B cell (primary cell): ENCODE results near the gene CRACR2A. TPM values are rescaled to one million over a fixed set of nuclear protein-coding genes. Genes with fewer than 3 reads are reported as not detected.

ENCODE experiments used
- ATAC-seq: fragments of 200-7000 bp; cut with Tn5 transposase; one replicate; pipeline ENCODE4 v1.10.0; 2021; ENCODE audit warnings: low read depth, mild to moderate bottlenecking, moderate number of reproducible peaks, moderate library complexity
- CTCF ChIA-PET: fragments of 350-600 bp; sonication (Branson Sonifier 250); formaldehyde crosslinking; loops from one replicate; lab custom pipeline; 2021; ENCODE audit warnings: antibody characterized with exemption, inconsistent platforms; lab: Charles Lee
- POLR2A ChIA-PET: fragments of 350-600 bp; sonication (Branson Sonifier 250); formaldehyde crosslinking; loops from one replicate; lab custom pipeline; 2021; ENCODE audit warnings: antibody characterized with exemption; lab: Charles Lee
- DNase-seq: peaks from one replicate; pipeline ENCODE4 v3.0.0; 2013
- H2AFZ ChIP-seq: 2 replicates; pipeline ENCODE4 v1.6.1; 2012; ENCODE audit warnings: mild to moderate bottlenecking, low read depth, low read length; ENCODE audit not compliant: insufficient read depth, poor library complexity, severe bottlenecking
- H3K27ac ChIP-seq, 2 donors: 1 replicate in 1 of 2; 2 replicates in 1 of 2; pipeline ENCODE4 v1.5.1; 2012 to 2013; ENCODE audit warnings: low read length in 2 of 2, mild to moderate bottlenecking in 2 of 2, moderate library complexity in 1 of 2
- H3K27me3 ChIP-seq, 4 experiments: fragments of 200-600 bp in 1 of 4; sonication (generic) in 1 of 4; replicated peaks in 1 of 4; 1 replicate in 2 of 4; 2 replicates in 2 of 4; pipeline versions ENCODE4 v1.6.1 to v1.7.0; 2013 to 2016; ENCODE audit warnings: low read length in 3 of 4, mild to moderate bottlenecking in 2 of 4, mixed read lengths in 1 of 4, moderate library complexity in 1 of 4; ENCODE audit not compliant: insufficient read depth in 4 of 4, control insufficient read depth in 3 of 4; ENCODE audit errors: control extremely low read depth in 1 of 4
- H3K36me3 ChIP-seq, 2 experiments: replicated peaks in 1 of 2; 1 replicate in 1 of 2; 2 replicates in 1 of 2; pipeline versions ENCODE4 v1.6.1 to v1.7.1; 2013; ENCODE audit warnings: low read length in 1 of 2; ENCODE audit not compliant: insufficient read depth in 2 of 2, control insufficient read depth in 1 of 2; ENCODE audit errors: control extremely low read depth in 1 of 2, extremely low read depth in 1 of 2
- H3K4me1 ChIP-seq, 2 donors: fragments of 200-600 bp in 1 of 2; sonication (generic) in 1 of 2; 1 replicate in 1 of 2; 2 replicates in 1 of 2; pipeline versions ENCODE4 v1.5.1 to v1.6.1; 2013 to 2017; ENCODE audit warnings: low read length in 2 of 2; ENCODE audit not compliant: control insufficient read depth in 2 of 2, insufficient read depth in 2 of 2
- H3K4me2 ChIP-seq: replicated peaks from 2 replicates; pipeline ENCODE3; 2012; ENCODE audit warnings: mild to moderate bottlenecking, low read depth, low read length; ENCODE audit not compliant: poor library complexity, severe bottlenecking
- H3K4me3 ChIP-seq, 5 experiments: fragments of 200-600 bp in 1 of 5; sonication (generic) in 1 of 5; 1 replicate in 3 of 5; 2 replicates in 2 of 5; pipeline versions ENCODE4 v1.5.1 to v1.7.0; 2011 to 2016; ENCODE audit warnings: low read length in 4 of 5, mild to moderate bottlenecking in 4 of 5, low read depth in 2 of 5, control low read depth in 1 of 5, moderate library complexity in 1 of 5; ENCODE audit not compliant: insufficient read depth in 1 of 5; ENCODE audit errors: control extremely low read depth in 1 of 5, extremely low read depth in 1 of 5
- H3K79me2 ChIP-seq: fragments of 200-600 bp; sonication (generic); one replicate; pipeline ENCODE4 v1.6.0; 2016; ENCODE audit warnings: low read length; ENCODE audit not compliant: control insufficient read depth, insufficient read depth
- H3K9ac ChIP-seq: fragments of 200-600 bp; sonication (generic); 2 replicates; pipeline ENCODE4 v1.6.1; 2017; ENCODE audit warnings: mild to moderate bottlenecking, low read length, moderate library complexity
- H3K9me3 ChIP-seq, 3 donors: one replicate each; pipeline versions ENCODE4 v1.6.1 to v1.7.1; 2013; ENCODE audit warnings: low read length in 2 of 3; ENCODE audit not compliant: control insufficient read depth in 2 of 3, insufficient read depth in 1 of 3; ENCODE audit errors: control extremely low read depth in 1 of 3
- H4K20me1 ChIP-seq: 2 replicates; pipeline ENCODE4 v1.6.0; 2012; ENCODE audit warnings: mild to moderate bottlenecking, low read length; ENCODE audit not compliant: insufficient read depth, control insufficient read depth, poor library complexity, severe bottlenecking
- H3K27ac Mint-ChIP-seq: one replicate; pipeline ENCODE4 v1.8.0; 2021; ENCODE audit warnings: mixed read lengths
- H3K27me3 Mint-ChIP-seq: one replicate; pipeline ENCODE4 v1.8.0; 2021; ENCODE audit warnings: mixed read lengths
- H3K4me1 Mint-ChIP-seq: one replicate; pipeline ENCODE4 v1.8.0; 2021; ENCODE audit warnings: mixed read lengths
- H3K4me3 Mint-ChIP-seq: one replicate; pipeline ENCODE4 v1.8.0; 2021; ENCODE audit warnings: mixed read lengths
- H3K9me3 Mint-ChIP-seq: one replicate; pipeline ENCODE4 v1.8.0; 2022; ENCODE audit warnings: mixed read lengths; ENCODE audit not compliant: insufficient read depth
- EZH2 ChIP-seq: IDR thresholded peaks from 2 replicates; pipeline ENCODE4 v1.6.1; 2012; ENCODE audit warnings: borderline replicate concordance, low read depth, mild to moderate bottlenecking, moderate library complexity, low read length; ENCODE audit not compliant: insufficient read depth, poor library complexity, severe bottlenecking
- WGBS: methylation state at CpG from one replicate; pipeline ENCODE4 v1.1.5; 2013; ENCODE audit warnings: missing lambda C conversion rate; ENCODE audit not compliant: insufficient coverage; 5-methylcytosine and 5-hydroxymethylcytosine counted together
- intact Hi-C: fragments of 100-400 bp; cut with micrococcal nuclease; formaldehyde crosslinking; loops from one replicate; pipeline ENCODE4 v1.10.0; 2022
- polyA plus RNA-seq: library from polyadenylated mRNA; depleted of rRNA; stranded (reverse); fragments of >200 nt; gene quantifications from 2 replicates; pipeline ENCODE4 v1.2.3, GENCODE V29; 2012
- total RNA-seq, 2 donors: library from RNA; stranded (reverse); fragments of 120-200 nt in 1 of 2; gene quantifications; 1 replicate in 1 of 2; 2 replicates in 1 of 2; pipeline versions ENCODE4 v1.2.3 to v1.2.4, GENCODE V29; 2013 to 2022
- TF ChIP-seq, protein P1 (sequence below): fragments of 200-600 bp; IDR thresholded peaks from one replicate; pipeline ENCODE4 v1.8.0; 2022; ENCODE audit warnings: antibody characterized with exemption, mild to moderate bottlenecking

CRACR2A gene
- total and polyA plus RNA-seq, 2 donors (not counting 1 experiment from before 2014, with no cell fraction given) = 15.2 to 26.1 TPM

DNA sequence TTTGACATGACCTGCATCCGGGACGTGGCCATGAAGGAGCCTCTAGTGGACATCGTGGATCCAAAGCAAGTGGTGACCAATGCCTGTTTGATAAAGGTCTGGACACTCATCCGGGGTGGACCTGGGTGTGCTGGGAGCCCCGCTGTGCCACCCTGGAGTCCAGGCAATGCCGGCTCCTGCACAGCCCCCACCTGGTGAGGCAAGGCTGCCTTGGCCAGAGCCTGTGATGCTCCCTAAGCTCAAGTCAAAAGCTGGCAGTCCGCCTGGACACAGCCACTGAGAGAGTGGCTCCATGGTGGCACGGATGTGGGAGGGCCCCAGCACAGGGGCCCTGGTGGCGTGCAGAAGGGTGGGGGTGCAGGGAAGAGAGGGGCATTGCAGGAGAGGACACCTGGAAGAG, 176.0 kb downstream of the CRACR2A start:
- H3K4me1 ChIP-seq = no peaks in the 10 kb centered on the region
- ChIA-PET POLR2A (no interaction called here), CTCF (no interaction called here)
- Mint-ChIP-seq H3K27ac (no peak overlapping the region), H3K27me3 (peaks cover 22% of the 10 kb centered on the region), H3K4me1 (no peaks in the 10 kb centered on the region), H3K4me3 (no peak overlapping the region), H3K9me3 (no peaks in the 10 kb centered on the region)
- no peak for TF ChIP-seq EZH2
- TF ChIP-seq, protein P1, sequence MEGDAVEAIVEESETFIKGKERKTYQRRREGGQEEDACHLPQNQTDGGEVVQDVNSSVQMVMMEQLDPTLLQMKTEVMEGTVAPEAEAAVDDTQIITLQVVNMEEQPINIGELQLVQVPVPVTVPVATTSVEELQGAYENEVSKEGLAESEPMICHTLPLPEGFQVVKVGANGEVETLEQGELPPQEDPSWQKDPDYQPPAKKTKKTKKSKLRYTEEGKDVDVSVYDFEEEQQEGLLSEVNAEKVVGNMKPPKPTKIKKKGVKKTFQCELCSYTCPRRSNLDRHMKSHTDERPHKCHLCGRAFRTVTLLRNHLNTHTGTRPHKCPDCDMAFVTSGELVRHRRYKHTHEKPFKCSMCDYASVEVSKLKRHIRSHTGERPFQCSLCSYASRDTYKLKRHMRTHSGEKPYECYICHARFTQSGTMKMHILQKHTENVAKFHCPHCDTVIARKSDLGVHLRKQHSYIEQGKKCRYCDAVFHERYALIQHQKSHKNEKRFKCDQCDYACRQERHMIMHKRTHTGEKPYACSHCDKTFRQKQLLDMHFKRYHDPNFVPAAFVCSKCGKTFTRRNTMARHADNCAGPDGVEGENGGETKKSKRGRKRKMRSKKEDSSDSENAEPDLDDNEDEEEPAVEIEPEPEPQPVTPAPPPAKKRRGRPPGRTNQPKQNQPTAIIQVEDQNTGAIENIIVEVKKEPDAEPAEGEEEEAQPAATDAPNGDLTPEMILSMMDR = no peak
- ATAC-seq = no peak
- H3K9me3 ChIP-seq = no peaks in the 10 kb centered on the region
- WGBS = 88% methylated on average over 9 of the region's 9 CpGs
- H3K4me2 ChIP-seq = no peak overlapping the region
- no peak overlapping the region for H3K27ac ChIP-seq
- H4K20me1 ChIP-seq = no peaks in the 10 kb centered on the region
- H3K9ac ChIP-seq = no peak overlapping the region
- no peak overlapping the region for H2AFZ ChIP-seq
- peaks cover 0 to 7% (median 0%) of the 10 kb centered on the region in 4 experiments for H3K27me3 ChIP-seq
- intact Hi-C loops = no loop called here
- no peaks in the 10 kb centered on the region for H3K79me2 ChIP-seq
- no peak overlapping the region for H3K4me3 ChIP-seq
- no peaks in the 10 kb centered on the region for H3K36me3 ChIP-seq
- no peak for DNase-seq

DNA sequence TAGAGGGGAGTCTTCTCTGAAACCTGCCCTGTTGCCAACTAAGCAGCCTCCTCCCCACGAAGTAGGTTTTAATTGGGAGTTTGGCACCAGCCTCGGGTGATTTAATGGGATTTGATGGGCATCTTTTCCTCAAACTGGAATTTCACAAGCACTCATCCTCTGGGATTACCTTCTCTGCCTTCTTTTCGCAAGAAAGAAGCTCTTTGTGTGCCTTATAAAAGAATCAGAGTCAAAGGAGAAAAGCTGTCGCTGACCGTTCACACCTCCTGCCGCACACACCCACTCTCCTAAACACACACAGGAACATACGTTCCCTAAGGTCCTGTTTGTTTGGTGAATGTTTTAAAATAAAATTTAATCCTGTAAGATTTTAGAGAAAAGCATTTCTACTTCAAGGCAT, 177.9 kb downstream of the CRACR2A start:
- H4K20me1 ChIP-seq = no peaks in the 10 kb centered on the region
- H3K27me3 ChIP-seq = peaks cover 0 to 7% (median 0%) of the 10 kb centered on the region in 4 experiments
- H3K4me2 ChIP-seq = no peak overlapping the region
- H3K4me3 Mint-ChIP-seq = no peak overlapping the region
- H3K4me1 Mint-ChIP-seq = no peaks in the 10 kb centered on the region
- H3K79me2 ChIP-seq = no peaks in the 10 kb centered on the region
- TF ChIP-seq EZH2 = no peak
- TF ChIP-seq, protein P1 = no peak
- no peak overlapping the region for H3K27ac Mint-ChIP-seq
- H3K4me3 ChIP-seq = no peak overlapping the region
- H3K27me3 Mint-ChIP-seq = peaks cover 22% of the 10 kb centered on the region
- no peaks in the 10 kb centered on the region for H3K4me1 ChIP-seq
- intact Hi-C loops = no loop called here
- H3K9ac ChIP-seq = no peak overlapping the region
- H3K9me3 Mint-ChIP-seq = no peaks in the 10 kb centered on the region
- 83% methylated on average over 1 of the region's 7 CpGs for WGBS
- H3K36me3 ChIP-seq = no peaks in the 10 kb centered on the region
- ChIA-PET POLR2A (no interaction called here), CTCF (no interaction called here)
- H3K27ac ChIP-seq = no peak overlapping the region
- DNase-seq (no peak), ATAC-seq (no peak)
- no peak overlapping the region for H2AFZ ChIP-seq
- no peaks in the 10 kb centered on the region for H3K9me3 ChIP-seq
